ENCODE measurements around the gene GFM2.

GFM2 gene

DNA sequence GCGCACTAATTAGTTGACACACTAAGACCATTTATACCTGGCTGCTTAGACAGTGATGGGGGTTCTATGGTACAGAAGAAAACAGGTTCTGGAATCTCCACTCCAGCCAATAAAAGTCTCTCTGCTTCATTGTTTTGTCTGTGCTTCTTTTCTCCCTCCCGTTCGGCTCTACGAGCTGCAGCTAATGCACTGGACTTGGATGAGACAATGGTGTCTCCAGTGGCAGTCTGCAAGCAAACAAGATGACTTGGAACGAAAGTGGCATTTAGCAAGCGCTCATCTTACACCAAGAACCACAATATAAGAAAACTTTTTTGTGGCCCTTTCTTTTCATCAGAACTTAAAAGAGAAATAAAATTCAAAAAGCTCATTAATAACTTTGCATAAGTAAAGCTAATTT is 30.2 kb downstream of the GFM2 start:
- Histone ChIP-seq H3K27me3 (no peaks in the 10 kb centered on the region), H3K36me3 (peaks cover 47% of the 10 kb centered on the region), H3K9me3 (no peaks in the 10 kb centered on the region), H3K4me3 (ENCODE audit: low read depth, low read length) (no peak overlapping the region), H3K4me1 (no peaks in the 10 kb centered on the region)
- TF ChIP-seq, protein P1, sequence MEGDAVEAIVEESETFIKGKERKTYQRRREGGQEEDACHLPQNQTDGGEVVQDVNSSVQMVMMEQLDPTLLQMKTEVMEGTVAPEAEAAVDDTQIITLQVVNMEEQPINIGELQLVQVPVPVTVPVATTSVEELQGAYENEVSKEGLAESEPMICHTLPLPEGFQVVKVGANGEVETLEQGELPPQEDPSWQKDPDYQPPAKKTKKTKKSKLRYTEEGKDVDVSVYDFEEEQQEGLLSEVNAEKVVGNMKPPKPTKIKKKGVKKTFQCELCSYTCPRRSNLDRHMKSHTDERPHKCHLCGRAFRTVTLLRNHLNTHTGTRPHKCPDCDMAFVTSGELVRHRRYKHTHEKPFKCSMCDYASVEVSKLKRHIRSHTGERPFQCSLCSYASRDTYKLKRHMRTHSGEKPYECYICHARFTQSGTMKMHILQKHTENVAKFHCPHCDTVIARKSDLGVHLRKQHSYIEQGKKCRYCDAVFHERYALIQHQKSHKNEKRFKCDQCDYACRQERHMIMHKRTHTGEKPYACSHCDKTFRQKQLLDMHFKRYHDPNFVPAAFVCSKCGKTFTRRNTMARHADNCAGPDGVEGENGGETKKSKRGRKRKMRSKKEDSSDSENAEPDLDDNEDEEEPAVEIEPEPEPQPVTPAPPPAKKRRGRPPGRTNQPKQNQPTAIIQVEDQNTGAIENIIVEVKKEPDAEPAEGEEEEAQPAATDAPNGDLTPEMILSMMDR (IDR thresholded peaks at IDR 0.05; ENCODE audit: low read depth, low read length): no peak
- DNase-seq: no peak

DNA sequence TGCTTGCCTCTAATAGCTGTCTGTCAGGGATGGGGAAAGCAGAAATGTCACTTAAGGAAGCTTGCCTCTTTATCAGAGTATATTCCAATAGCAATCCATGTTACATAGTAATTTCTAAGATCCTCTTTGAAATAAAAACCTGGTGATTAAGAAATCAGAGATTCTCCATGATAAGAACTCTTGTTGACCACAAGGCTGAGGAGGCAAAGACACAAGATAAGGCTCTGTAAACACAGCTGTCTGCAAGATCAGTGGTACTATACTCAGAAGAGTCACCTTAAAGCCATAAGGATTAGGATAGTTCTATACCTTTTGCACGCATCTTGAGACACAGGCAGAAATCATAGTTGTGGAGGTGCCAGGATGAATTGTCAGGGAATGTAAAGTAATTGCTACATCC is 41.6 kb downstream of the GFM2 start:
- no peak overlapping the region for H3K4me3 ChIP-seq (ENCODE audit: low read depth, low read length)
- no peak for DNase-seq
- H3K36me3 ChIP-seq: peaks cover 43% of the 10 kb centered on the region
- no peaks in the 10 kb centered on the region for H3K4me1 ChIP-seq
- no peaks in the 10 kb centered on the region for H3K27me3 ChIP-seq
- no peaks in the 10 kb centered on the region for H3K9me3 ChIP-seq
- TF ChIP-seq, protein P1 (IDR thresholded peaks at IDR 0.05; ENCODE audit: low read depth, low read length): no peak

DNA sequence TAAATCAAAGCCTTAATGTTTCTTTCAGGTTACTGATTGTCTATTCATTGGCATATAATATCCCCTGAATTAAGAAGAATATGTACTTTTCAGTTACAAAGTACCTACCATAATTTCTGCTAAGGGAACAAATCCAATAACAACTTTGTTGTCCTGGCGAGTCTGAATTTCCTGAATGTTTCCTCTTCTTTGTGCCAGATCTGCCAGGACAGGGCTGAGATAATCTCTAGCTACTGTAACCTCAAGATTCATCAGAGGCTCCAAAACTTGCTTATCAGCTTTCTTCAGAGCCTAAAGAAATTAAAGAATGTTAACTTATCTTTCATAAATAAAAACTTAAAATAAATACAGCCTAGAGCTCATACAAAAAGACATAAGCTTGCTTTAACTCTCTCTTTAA is 44.6 kb downstream of the GFM2 start:
- H3K4me1 ChIP-seq: no peaks in the 10 kb centered on the region
- H3K4me3 ChIP-seq (ENCODE audit: low read depth, low read length): no peak overlapping the region
- peaks cover 48% of the 10 kb centered on the region for H3K36me3 ChIP-seq
- no peaks in the 10 kb centered on the region for H3K9me3 ChIP-seq
- DNase-seq: no peak
- H3K27me3 ChIP-seq: no peaks in the 10 kb centered on the region
- TF ChIP-seq, protein P1 (IDR thresholded peaks at IDR 0.05; ENCODE audit: low read depth, low read length): no peak

DNA sequence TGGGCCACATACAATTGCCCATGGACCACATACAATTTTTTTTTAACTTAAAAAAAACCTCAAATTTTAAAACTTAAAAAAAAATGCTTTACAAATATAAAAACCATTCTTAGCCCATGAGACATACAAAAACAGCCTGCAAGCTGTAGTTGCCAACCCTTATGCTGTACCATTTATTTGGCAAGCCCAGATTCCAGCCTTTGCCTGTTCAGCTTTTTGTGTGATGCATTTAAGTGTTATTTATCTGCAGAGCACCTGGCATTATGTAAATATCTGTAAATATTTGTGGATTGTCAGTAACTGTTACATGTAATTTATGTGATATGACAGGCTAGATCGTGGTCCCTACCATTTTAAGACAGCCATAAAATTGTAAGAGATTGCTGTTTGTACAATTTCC is 49.3 kb downstream of the GFM2 start:
- TF ChIP-seq, protein P1 (IDR thresholded peaks at IDR 0.05; ENCODE audit: low read depth, low read length): no peak
- Histone ChIP-seq H3K4me1 (peaks cover 3% of the 10 kb centered on the region; the same call in 1 of the 2 replicates), H3K36me3 (peaks cover 29% of the 10 kb centered on the region), H3K27me3 (no peaks in the 10 kb centered on the region), H3K4me3 (ENCODE audit: low read depth, low read length) (no peak overlapping the region), H3K9me3 (no peaks in the 10 kb centered on the region; the same call in 1 of the 2 replicates)
- no peak for DNase-seq

DNA sequence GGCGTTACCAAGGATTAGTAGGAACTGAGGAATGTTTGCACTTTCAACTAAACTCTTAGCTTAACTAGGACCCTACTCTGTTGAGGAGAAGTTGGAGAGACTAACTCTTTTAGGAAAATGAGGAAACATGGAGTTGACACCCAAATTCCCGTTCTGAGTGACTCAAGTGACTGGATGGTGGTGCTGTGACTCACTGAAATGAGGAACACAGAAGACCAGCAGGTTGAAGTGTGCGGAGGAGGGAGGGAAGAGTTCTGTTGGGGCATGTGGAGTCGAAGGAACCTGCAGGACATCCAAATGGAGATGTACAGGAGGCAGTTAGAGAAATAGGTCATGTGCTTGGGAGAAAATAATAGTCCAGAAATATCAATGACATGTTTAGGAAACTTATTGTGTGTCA is 73.7 kb downstream of the GFM2 start:
- Histone ChIP-seq H3K4me3 (ENCODE audit: low read depth, low read length) (no peak overlapping the region), H3K9me3 (no peaks in the 10 kb centered on the region), H3K36me3 (peaks cover 23% of the 10 kb centered on the region), H3K4me1 (no peaks in the 10 kb centered on the region), H3K27me3 (no peaks in the 10 kb centered on the region)
- TF ChIP-seq, protein P1 (IDR thresholded peaks at IDR 0.05; ENCODE audit: low read depth, low read length): no peak
- DNase-seq: no peak

DNA sequence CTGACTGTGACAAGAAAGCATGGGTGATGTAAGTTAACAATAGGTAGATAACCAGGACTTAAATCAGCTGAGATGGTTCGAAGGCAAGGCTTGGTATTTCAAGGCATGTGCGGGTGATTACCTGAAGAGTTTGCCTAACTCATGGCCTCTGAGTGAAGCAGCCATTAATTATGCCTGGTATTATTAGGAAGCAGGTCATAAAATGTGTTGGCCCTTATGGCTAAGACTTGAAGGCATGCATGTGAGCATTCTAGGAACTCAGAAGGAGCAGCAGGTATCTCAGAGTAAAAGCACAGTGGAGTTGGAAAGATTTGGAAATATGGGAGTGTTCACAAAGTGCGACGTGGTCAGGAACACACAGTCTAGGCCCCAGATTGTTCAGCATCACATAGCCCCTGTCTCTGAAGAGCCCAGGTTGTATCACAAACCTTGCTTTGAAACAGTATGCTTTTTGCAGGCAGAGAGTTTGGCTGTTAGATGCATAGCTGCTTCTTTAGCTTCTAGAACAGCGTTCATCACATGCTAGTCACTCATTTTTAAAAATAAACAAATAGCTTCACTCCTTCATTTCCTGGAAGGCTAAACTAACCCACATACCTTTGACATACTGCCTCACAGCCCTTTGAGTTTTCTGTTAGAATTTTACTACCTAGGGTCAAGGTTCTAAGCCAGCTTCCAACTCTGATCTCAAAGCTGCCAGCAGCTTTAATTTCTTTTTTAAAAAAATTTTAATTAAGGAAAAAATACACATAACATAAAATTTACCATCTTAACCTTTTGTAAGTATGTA is 79.8 kb downstream of the GFM2 start:
- no peak overlapping the region for H3K4me3 ChIP-seq (ENCODE audit: low read depth, low read length)
- DNase-seq: no peak
- TF ChIP-seq, protein P1 (IDR thresholded peaks at IDR 0.05; ENCODE audit: low read depth, low read length): no peak

More for the DNA sequence above, 79.8 kb downstream of the GFM2 start:
- Histone ChIP-seq H3K36me3 (peaks cover 14% of the 10 kb centered on the region), H3K27me3 (no peaks in the 10 kb centered on the region), H3K4me1 (no peaks in the 10 kb centered on the region), H3K9me3 (no peaks in the 10 kb centered on the region)

All from BE2C (cell line).